ENCODE data around the gene B2M. TPM values are rescaled to one million over a fixed set of nuclear protein-coding genes. Genes with fewer than 3 reads are reported as not detected.

B2M gene
- total and polyA plus RNA-seq, 2 of the 13 experiments (the other 11 are each of a cell fraction or from before 2014, with no cell fraction given), result 784 to 857 TPM

- TF ChIP-seq USF2 (IDR thresholded peaks at IDR 0.05; ENCODE audit: low read depth, low read length), result no peak
- TF ChIP-seq USF2 (CRISPR knock-in tag; IDR thresholded peaks at IDR 0.05; ENCODE audit: borderline replicate concordance), result no peak
- no peak for TF ChIP-seq CENPT (CRISPR knock-in tag; IDR thresholded peaks at IDR 0.05; ENCODE audit: low read depth)
- TF ChIP-seq GZF1 (CRISPR knock-in tag; IDR thresholded peaks at IDR 0.05), result no peak
- no peak for TF ChIP-seq ZNF850 (CRISPR knock-in tag; conservative IDR thresholded peaks at IDR 0.05)
- TF ChIP-seq TCF12 (IDR thresholded peaks at IDR 0.05), result no peak
- peak; percentile 79; the same call in 1 of the 2 replicates for TF ChIP-seq TCF12 (CRISPR knock-in tag; IDR thresholded peaks at IDR 0.05)
- TF ChIP-seq ATF4 (CRISPR knock-in tag; IDR thresholded peaks at IDR 0.05), result no peak
- TF ChIP-seq RARG (CRISPR knock-in tag; IDR thresholded peaks at IDR 0.05; ENCODE audit: low read depth), result no peak; the same call in none of the 2 replicates
- TF ChIP-seq ZNF331 (CRISPR knock-in tag; IDR thresholded peaks at IDR 0.05), result no peak
- TF ChIP-seq LCORL (IDR thresholded peaks at IDR 0.05), result no peak
- no peak for TF ChIP-seq LCORL (CRISPR knock-in tag; IDR thresholded peaks at IDR 0.05)
- TF ChIP-seq CREB1 (IDR thresholded peaks at IDR 0.05), result no peak
- TF ChIP-seq CREB1 (CRISPR knock-in tag; IDR thresholded peaks at IDR 0.05), result no peak
- no peak; the same call in 1 of the 2 replicates for TF ChIP-seq ZNF609 (CRISPR knock-in tag; IDR thresholded peaks at IDR 0.05; ENCODE audit: borderline replicate concordance)
- TF ChIP-seq PRDM10 (CRISPR knock-in tag; IDR thresholded peaks at IDR 0.05; ENCODE audit: low read depth), result peak; percentile 10; the same call in 1 of the 2 replicates
- no peak for TF ChIP-seq ZNF768 (CRISPR knock-in tag; IDR thresholded peaks at IDR 0.05)
- peak; percentile 74 for TF ChIP-seq SP5 (CRISPR knock-in tag; IDR thresholded peaks at IDR 0.05; ENCODE audit: borderline replicate concordance, low read depth)
Measured at GRCh38 chr15:44662478-44663409, 48.6 kb upstream of the B2M start (continued).
